Thyroid gland (tissue), 4 donors: Measurements from ENCODE around the gene SDHA.
"Not testable (repeated sequence)": the region's sequence is repeated elsewhere in the genome, so short reads cannot be mapped to it uniquely, and the experiment has no call there.

Experiments used
- POLR2A ChIP-seq, 2 donors: fragments of 450-650 bp; IDR thresholded peaks; one replicate each; pipeline ENCODE4 v1.6.1; 2017; ENCODE audit warnings: antibody characterized with exemption in 2 of 2, mild to moderate bottlenecking in 2 of 2, moderate library complexity in 1 of 2
- TF ChIP-seq, protein P1 (sequence below), 6 experiments: fragments of 200-600 bp in 3 of 6; fragments of 450-650 bp in 3 of 6; sonication (generic) in 3 of 6; IDR thresholded peaks; one replicate each; pipeline ENCODE4 v1.5.1; 2016 to 2019; ENCODE audit warnings: antibody characterized with exemption in 6 of 6, mild to moderate bottlenecking in 2 of 6, inconsistent platforms in 1 of 6, moderate library complexity in 1 of 6

DNA sequence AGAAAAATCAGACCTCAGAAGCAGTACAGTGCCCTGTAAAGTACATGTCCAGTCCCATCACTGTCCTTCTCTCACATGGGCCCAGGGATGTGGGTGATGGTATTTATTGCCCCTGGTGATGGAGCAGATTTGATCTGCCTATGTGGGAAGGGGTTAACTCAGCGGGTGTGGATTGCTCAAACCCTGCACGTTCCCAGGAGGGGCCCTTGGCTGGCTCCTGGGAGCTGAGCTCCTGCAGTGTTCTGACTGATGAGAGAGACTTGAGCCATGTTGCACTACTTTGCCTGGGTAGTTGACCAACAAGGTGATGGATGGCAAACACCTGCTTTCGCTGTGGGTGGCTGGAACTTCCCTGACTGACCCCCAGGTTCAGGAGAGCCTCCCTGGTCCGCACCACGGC is 81.8 kb downstream of the SDHA start:
- TF ChIP-seq, protein P1, sequence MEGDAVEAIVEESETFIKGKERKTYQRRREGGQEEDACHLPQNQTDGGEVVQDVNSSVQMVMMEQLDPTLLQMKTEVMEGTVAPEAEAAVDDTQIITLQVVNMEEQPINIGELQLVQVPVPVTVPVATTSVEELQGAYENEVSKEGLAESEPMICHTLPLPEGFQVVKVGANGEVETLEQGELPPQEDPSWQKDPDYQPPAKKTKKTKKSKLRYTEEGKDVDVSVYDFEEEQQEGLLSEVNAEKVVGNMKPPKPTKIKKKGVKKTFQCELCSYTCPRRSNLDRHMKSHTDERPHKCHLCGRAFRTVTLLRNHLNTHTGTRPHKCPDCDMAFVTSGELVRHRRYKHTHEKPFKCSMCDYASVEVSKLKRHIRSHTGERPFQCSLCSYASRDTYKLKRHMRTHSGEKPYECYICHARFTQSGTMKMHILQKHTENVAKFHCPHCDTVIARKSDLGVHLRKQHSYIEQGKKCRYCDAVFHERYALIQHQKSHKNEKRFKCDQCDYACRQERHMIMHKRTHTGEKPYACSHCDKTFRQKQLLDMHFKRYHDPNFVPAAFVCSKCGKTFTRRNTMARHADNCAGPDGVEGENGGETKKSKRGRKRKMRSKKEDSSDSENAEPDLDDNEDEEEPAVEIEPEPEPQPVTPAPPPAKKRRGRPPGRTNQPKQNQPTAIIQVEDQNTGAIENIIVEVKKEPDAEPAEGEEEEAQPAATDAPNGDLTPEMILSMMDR (IDR thresholded peaks at IDR 0.05), result not testable (repeated sequence)
- TF ChIP-seq POLR2A (IDR thresholded peaks at IDR 0.05), result not testable (repeated sequence)
